SK-N-MC (cell line): ENCODE results near the gene MOB3B.

Source experiments
- DNase-seq: peaks from one replicate; pipeline ENCODE4 v3.0.0-alpha.2; 2011; ENCODE audit warnings: low read depth, low spot score
- H3K27ac ChIP-seq: fragments of 200-600 bp; sonication (generic); 2 replicates; pipeline ENCODE4 v1.5.1; 2016; ENCODE audit warnings: mixed run types
- H3K36me3 ChIP-seq: fragments of 200-600 bp; sonication (generic); 2 replicates; pipeline ENCODE4 v1.6.1; 2017; ENCODE audit warnings: antibody characterized with exemption, low read length, mixed read lengths; ENCODE audit not compliant: insufficient read depth
- H3K4me3 ChIP-seq: fragments of 200-600 bp; sonication (generic); 2 replicates; pipeline ENCODE4 v1.5.1; 2016
- H3K9ac ChIP-seq: fragments of 200-600 bp; sonication (generic); 2 replicates; pipeline ENCODE4 v1.8.0; 2017; ENCODE audit warnings: mixed run types, mixed read lengths; ENCODE audit not compliant: insufficient read length
- H3K9me3 ChIP-seq: fragments of 200-600 bp; sonication (generic); 2 replicates; pipeline ENCODE4 v1.6.1; 2017; ENCODE audit warnings: low read depth, mild to moderate bottlenecking, antibody characterized with exemption, low read length, moderate library complexity, mixed read lengths
- EZH2 ChIP-seq: fragments of 200-600 bp; sonication (generic); IDR thresholded peaks from one replicate; pipeline ENCODE4 v1.6.1; 2017; ENCODE audit warnings: antibody characterized with exemption
- FOXP2 ChIP-seq: optimal IDR thresholded peaks from 2 replicates; pipeline ENCODE3; 2011; ENCODE audit warnings: mild to moderate bottlenecking, moderate library complexity; ENCODE audit not compliant: insufficient read depth; ENCODE audit errors: extremely low read length, control extremely low read depth
- POLR2AphosphoS5 ChIP-seq: IDR thresholded peaks from 2 replicates; pipeline ENCODE4 v1.6.1; 2012; ENCODE audit warnings: mild to moderate bottlenecking, low read depth, low read length, borderline replicate concordance

MOB3B gene

GRCh38 chr9:27497883-27498417, 31.7 kb downstream of the MOB3B start:
- Histone ChIP-seq H3K27ac (no peak overlapping the region), H3K4me3 (no peak overlapping the region)

GRCh38 chr9:27496135-27496504, 33.5 kb downstream of the MOB3B start:
- no peak overlapping the region for H3K27ac ChIP-seq
- no peak for DNase-seq
- no peak overlapping the region for H3K4me3 ChIP-seq
- no peak overlapping the region for H3K9ac ChIP-seq
- no peaks in the 10 kb centered on the region for H3K9me3 ChIP-seq
- H3K36me3 ChIP-seq = no peaks in the 10 kb centered on the region
- TF ChIP-seq POLR2AphosphoS5 (no peak), FOXP2 (no peak), EZH2 (no peak)

More at GRCh38 chr9:27497883-27498417, 31.7 kb downstream of the MOB3B start:
- no peak for TF ChIP-seq EZH2
- TF ChIP-seq FOXP2 = no peak
- TF ChIP-seq POLR2AphosphoS5 = no peak
- Histone ChIP-seq H3K9me3 (no peaks in the 10 kb centered on the region), H3K36me3 (no peaks in the 10 kb centered on the region), H3K9ac (no peak overlapping the region)
- DNase-seq = no peak

- H3K9ac ChIP-seq = no peak overlapping the region
- TF ChIP-seq FOXP2 (no peak), POLR2AphosphoS5 (no peak), EZH2 (no peak)
- H3K4me3 ChIP-seq = no peak overlapping the region
- no peaks in the 10 kb centered on the region for H3K36me3 ChIP-seq
- DNase-seq = no peak
- no peaks in the 10 kb centered on the region for H3K9me3 ChIP-seq
- H3K27ac ChIP-seq = no peak overlapping the region
Observed at GRCh38 chr9:27495480-27496134, 34.0 kb downstream of the MOB3B start.

- Histone ChIP-seq H3K9ac (no peak overlapping the region), H3K27ac (no peak overlapping the region), H3K9me3 (no peaks in the 10 kb centered on the region), H3K36me3 (no peaks in the 10 kb centered on the region), H3K4me3 (no peak overlapping the region)
- TF ChIP-seq POLR2AphosphoS5 (no peak), FOXP2 (no peak), EZH2 (no peak)
- no peak for DNase-seq
Observed at GRCh38 chr9:27491154-27491553, 38.5 kb downstream of the MOB3B start.

- no peak for TF ChIP-seq FOXP2
- no peak for TF ChIP-seq EZH2
- no peak for TF ChIP-seq POLR2AphosphoS5
- no peak overlapping the region for H3K27ac ChIP-seq
- no peak for DNase-seq
- H3K9me3 ChIP-seq = no peaks in the 10 kb centered on the region
- H3K4me3 ChIP-seq = no peak overlapping the region
- H3K36me3 ChIP-seq = no peaks in the 10 kb centered on the region
- H3K9ac ChIP-seq = no peak overlapping the region
Observed at GRCh38 chr9:27489087-27489876, 40.3 kb downstream of the MOB3B start.

- H3K36me3 ChIP-seq = no peaks in the 10 kb centered on the region
- H3K9me3 ChIP-seq = no peaks in the 10 kb centered on the region
- H3K4me3 ChIP-seq = no peak overlapping the region
- H3K9ac ChIP-seq = no peak overlapping the region
- TF ChIP-seq POLR2AphosphoS5 = no peak
- TF ChIP-seq EZH2 = no peak
- TF ChIP-seq FOXP2 = no peak
- no peak for DNase-seq
- H3K27ac ChIP-seq = no peak overlapping the region
Observed at GRCh38 chr9:27487927-27488326, 41.7 kb downstream of the MOB3B start.

- no peaks in the 10 kb centered on the region for H3K36me3 ChIP-seq
- DNase-seq = no peak
- H3K4me3 ChIP-seq = no peak overlapping the region
- H3K9me3 ChIP-seq = no peaks in the 10 kb centered on the region
- H3K27ac ChIP-seq = no peak overlapping the region
- no peak overlapping the region for H3K9ac ChIP-seq
- TF ChIP-seq FOXP2 (no peak), EZH2 (no peak), POLR2AphosphoS5 (no peak)
Observed at GRCh38 chr9:27487128-27487640, 42.4 kb downstream of the MOB3B start.

GRCh38 chr9:27485158-27485557, 44.5 kb downstream of the MOB3B start:
- Histone ChIP-seq H3K27ac (no peak overlapping the region), H3K9ac (no peak overlapping the region), H3K36me3 (no peaks in the 10 kb centered on the region), H3K9me3 (no peaks in the 10 kb centered on the region), H3K4me3 (no peak overlapping the region)
- no peak for DNase-seq
- TF ChIP-seq POLR2AphosphoS5 = no peak
- TF ChIP-seq FOXP2 = no peak
